Stimulated activated CD4-positive, alpha-beta T cell treated with anti-CD3 and anti-CD28 coated beads, Interleukin-2, amount 100 ng/mL, for 24 hours (primary cell): ENCODE measurements around the gene CAT.

Source experiments
- DNase-seq, 2 donors: peaks; one replicate each; pipeline ENCODE4 v3.0.0-alpha.2; 2020

Gene CAT

GRCh38 chr11:34499719-34500500 lies 61.2 kb downstream of the CAT start:
- DNase-seq = no peak

- no peak for DNase-seq
Observed at GRCh38 chr11:34501500-34501899, 62.8 kb downstream of the CAT start.

- DNase-seq = no peak
Observed at GRCh38 chr11:34501949-34502348, 63.2 kb downstream of the CAT start.

GRCh38 chr11:34502949-34503348 lies 64.2 kb downstream of the CAT start:
- no peak for DNase-seq

GRCh38 chr11:34505874-34506273 lies 67.1 kb downstream of the CAT start:
- no peak for DNase-seq

- no peak for DNase-seq
Observed at GRCh38 chr11:34507156-34507555, 68.4 kb downstream of the CAT start.

- no peak for DNase-seq
Observed at GRCh38 chr11:34507610-34508009, 68.9 kb downstream of the CAT start.

- no peak for DNase-seq
Observed at GRCh38 chr11:34508524-34508923, 69.8 kb downstream of the CAT start.

GRCh38 chr11:34509336-34509876 lies 70.7 kb downstream of the CAT start:
- no peak for DNase-seq

- DNase-seq = no peak
Observed at GRCh38 chr11:34510218-34510617, 71.5 kb downstream of the CAT start.

GRCh38 chr11:34510673-34511072 lies 71.9 kb downstream of the CAT start:
- no peak for DNase-seq

GRCh38 chr11:34512840-34513681 lies 74.3 kb downstream of the CAT start:
- peak; percentile 57 to 67 for DNase-seq

GRCh38 chr11:34513682-34514449 lies 75.1 kb downstream of the CAT start, which contains the start of gene ELF5:
ELF5 (minus strand) TSS chr11:34513794; CDS start chr11:34505749, 8,045 bp downstream.
- no peak for DNase-seq

GRCh38 chr11:34514597-34514996 lies 75.9 kb downstream of the CAT start:
- DNase-seq = no peak

- no peak for DNase-seq
Observed at GRCh38 chr11:34516247-34517040, 77.7 kb downstream of the CAT start.

GRCh38 chr11:34519595-34520235 lies 81.0 kb downstream of the CAT start:
- no peak for DNase-seq

- no peak for DNase-seq
Observed at GRCh38 chr11:34521265-34521664, 82.5 kb downstream of the CAT start.
